GM18873 (cell line): Measurements from ENCODE around the gene CYTH2.
A peak's percentile ranks its signal among the peaks of the same experiment; 100 is the strongest.

Source experiments
- ATAC-seq: cut with Tn5 transposase; IDR thresholded peaks from one replicate; pipeline ENCODE4 v1.9.1; 2021; ENCODE audit warnings: mild to moderate bottlenecking, moderate library complexity, moderate number of reproducible peaks; ENCODE audit not compliant: unreplicated experiment, low FRiP score

The CYTH2 gene

GRCh38 chr19:48452289-48453190 is 16.6 kb upstream of the CYTH2 start:
- no peak for ATAC-seq

GRCh38 chr19:48454150-48454730 is 14.9 kb upstream of the CYTH2 start:
- ATAC-seq = no peak

DNA sequence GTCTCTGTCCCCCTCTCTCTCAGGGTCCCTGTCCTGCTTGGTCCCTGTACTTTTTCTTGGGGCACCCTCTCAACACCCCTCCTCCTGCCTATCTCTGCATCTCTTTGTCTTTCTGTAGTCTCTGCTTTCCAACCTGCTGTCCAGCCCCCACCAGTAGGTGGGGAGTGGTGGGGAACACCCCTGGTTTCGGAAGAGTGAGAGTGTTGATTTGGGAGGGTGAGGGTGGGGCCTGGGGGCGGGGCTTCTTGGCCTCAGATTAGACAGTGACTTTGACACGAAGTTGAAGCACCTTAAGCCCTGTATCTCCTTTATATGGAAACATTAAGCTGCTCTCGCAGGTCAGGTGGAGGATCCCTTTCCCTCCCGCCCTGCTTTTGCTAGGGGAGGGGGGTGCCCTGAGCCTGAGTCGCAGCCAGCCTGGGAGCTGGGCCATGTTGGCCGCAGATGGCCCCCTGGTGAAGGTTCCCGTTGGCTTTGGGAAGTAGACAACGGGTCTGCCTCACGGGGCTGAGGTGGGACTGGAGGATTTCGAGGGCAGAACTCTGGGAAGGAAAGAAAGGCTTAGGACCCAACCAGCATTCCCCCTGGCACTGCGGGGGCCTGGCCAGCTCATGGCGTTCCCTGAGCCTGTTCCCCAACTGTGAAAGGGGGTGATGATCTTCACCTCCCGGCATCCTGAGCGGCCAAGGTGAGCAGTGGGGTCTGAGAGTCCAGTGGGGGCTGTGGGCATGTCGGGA is 13.8 kb upstream of the CYTH2 start, which contains the start of gene KCNJ14:
KCNJ14 (plus strand) TSS at position 404 of the 737 bp plus-strand sequence. CDS start 6,151 bp downstream, outside the sequence.
- no peak for ATAC-seq

DNA sequence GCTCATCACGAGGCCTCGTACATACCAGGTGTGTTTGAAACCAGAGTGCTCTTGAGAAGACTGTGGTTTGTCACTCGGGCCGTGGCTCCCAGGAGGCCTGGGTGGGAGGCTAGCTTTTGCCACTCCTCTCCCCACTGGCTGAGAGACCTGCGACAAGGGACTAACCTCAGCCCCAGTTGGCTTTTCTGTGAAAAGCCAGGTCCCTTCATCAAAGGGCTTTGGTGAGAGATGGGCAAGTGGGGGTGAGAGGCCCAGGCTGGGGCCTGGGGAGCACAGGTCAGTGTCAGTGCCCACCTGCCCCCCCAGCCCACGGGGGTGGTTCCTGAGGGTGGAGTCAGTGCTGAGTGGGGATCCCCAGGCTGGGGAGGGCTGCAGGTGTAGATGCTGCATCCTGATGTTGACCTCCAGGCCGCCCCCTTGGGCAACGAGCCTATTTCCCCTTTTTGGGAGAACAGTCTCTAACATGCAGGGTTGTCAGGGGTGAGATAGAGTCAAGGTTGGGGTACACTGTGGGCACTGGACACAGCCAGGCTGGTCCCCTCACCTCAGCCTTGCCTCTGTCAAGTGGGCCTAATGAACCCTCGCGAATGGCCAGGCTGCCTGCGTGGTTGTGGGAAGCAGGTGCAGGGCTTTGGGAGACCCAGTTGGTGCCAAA is 13.1 kb upstream of the CYTH2 start:
- ATAC-seq = no peak

- ATAC-seq = no peak
These were observed 12.3 kb upstream of the CYTH2 start for GRCh38 chr19:48456864-48457263.

GRCh38 chr19:48458016-48458415 is 11.2 kb upstream of the CYTH2 start:
- ATAC-seq = no peak

- no peak for ATAC-seq
These were observed 7.6 kb upstream of the CYTH2 start for GRCh38 chr19:48461651-48461981.

- no peak for ATAC-seq
These were observed 7.0 kb upstream of the CYTH2 start for GRCh38 chr19:48461982-48462655.

- no peak for ATAC-seq
These were observed 4.0 kb upstream of the CYTH2 start for GRCh38 chr19:48465215-48465614.

DNA sequence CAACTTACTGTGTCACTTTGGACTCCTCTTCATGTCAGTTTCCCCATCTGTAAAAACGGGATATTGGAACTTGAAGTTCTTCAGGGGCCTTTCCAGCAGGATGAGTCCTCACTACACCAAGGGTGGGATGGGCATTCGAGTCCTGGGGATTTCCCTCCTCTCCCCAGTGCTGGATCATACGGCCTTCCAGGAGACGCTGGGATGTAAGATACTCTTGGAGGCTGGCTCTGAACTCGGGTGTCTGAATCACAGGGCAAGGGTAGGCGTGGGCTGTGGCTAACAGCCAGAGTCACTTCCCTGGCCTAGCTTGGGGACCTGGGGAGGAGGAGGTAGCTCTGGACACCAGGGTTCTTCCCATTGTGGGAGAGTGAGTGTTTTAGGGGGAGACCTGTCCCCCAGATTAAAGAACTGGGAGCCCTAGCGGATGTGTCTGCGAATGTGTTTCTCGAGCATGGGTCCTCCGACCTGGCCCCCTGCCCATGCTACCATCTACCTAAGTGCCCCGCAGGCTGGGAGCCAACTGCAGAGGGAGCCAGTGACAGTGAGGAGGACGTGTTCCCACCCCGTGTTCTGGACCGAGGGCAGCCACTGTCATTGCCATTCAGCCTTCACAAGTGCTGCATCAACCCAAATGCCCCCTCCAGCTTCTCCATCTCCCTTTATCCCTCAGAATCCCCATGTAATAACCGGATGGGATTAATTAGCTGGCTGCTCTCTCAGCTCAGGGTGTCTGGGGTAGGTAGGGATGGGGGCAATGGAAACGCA is 2.4 kb upstream of the CYTH2 start:
- no peak for ATAC-seq

- ATAC-seq = peak; percentile 93
These were observed 339 bp upstream of the CYTH2 start for GRCh38 chr19:48468772-48469288.

- no peak for ATAC-seq
These were observed 938 bp downstream of the CYTH2 start for GRCh38 chr19:48469934-48470680.

GRCh38 chr19:48470856-48471255 is 1.7 kb downstream of the CYTH2 start:
- no peak for ATAC-seq

- no peak for ATAC-seq
These were observed 2.7 kb downstream of the CYTH2 start for GRCh38 chr19:48471836-48472235.

DNA sequence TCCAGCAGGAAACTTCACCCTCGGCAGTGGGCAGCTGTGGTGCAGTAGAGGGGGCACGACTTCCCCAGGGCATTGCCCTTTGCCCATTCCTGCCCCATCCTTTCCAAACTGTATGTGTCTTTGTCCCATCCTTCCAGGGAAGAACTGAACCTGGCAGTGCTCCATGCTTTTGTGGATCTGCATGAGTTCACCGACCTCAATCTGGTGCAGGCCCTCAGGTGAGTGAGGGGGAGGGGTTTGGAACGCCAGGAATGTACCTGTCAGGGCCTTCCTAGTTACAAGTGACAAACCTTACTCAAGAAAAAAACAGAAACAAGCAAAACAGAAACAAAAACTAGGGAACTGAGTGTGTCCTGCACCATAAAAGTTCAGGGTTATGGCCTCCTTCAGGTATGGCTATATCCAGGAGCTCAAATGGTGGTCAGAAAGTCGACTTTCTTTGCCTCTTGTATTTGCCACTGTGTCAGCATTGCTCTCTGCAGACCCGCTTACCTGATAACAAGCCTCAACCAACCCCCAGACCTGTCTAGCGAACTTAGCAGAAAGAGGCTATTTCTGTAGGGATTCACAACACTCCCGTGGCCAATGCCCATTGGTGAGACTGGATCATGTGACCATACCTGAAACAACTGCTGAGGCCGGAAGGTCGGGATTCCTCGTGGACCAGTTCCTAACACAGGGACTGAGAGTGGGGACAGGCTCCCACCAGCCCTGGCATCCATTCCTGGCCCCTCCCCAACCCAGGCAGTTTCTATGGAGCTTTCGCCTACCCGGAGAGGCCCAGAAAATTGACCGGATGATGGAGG is 4.2 kb downstream of the CYTH2 start:
- no peak for ATAC-seq

DNA sequence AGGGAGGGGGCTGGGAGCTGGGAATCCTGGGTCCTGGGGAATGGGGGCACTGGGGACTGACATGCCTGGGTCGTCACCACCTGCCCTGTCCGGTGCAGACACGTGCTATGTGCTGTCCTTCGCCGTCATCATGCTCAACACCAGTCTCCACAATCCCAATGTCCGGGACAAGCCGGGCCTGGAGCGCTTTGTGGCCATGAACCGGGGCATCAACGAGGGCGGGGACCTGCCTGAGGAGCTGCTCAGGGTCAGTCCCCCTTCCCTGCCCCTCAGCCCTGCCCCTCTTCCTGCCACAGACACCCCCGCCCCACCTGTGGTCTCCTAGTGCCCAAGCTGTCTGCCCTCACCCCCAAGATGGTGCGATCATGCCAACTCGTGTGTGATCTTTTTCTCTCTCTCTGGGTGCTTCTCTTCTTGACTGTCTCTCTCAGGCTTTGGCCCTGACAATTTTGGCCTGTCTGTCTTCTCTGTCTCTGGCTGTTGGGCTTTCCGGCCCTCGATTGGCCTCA is 5.0 kb downstream of the CYTH2 start:
- no peak for ATAC-seq

DNA sequence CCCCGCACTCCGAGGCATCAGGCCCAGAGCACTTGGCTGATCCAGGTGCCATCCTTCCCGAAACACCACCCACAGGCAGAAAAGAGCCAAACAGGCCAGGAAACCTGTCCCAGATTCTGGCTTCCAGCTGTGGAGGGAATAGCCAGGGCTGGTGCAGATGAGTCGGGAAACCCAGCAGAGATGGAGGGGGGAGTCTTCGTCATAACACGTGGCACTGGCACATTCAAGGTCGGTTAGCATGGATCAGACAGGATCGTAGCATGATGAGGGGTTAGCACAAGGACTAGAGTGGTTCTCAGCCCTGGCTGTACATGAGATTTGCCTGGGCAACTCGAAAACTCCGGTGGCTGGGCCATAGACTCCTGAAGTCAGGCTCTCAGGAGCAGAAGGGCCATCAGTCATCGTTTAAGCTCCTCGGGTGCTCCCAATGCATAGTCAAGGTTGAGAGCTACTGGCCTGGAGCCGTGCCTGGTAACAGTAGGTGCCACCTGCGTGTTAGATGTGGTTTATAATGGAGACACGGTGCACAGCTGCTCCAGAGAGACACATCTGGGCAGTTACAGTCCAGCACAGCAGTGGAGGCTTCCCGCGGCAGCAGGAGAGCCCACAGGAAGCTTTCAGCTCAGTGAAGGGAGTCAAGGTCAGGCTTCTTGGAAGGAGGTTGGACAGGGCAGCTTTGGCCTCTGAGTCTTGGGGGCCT is 6.3 kb downstream of the CYTH2 start:
- ATAC-seq = no peak
